Uterus (tissue), 4 donors: ENCODE results near the gene EPHB2. TPM values are rescaled to one million over a fixed set of nuclear protein-coding genes. Genes with fewer than 3 reads are reported as not detected.

ENCODE experiments used
- DNase-seq, 2 donors: peaks; one replicate each; pipeline ENCODE4 v3.0.0-alpha.2; 2019 to 2020
- H3K27ac ChIP-seq, 2 donors: fragments of 200-600 bp; sonication (generic); 1 replicate in 1 of 2; 2 replicates in 1 of 2; pipeline ENCODE4 v1.5.1; 2016 to 2018
- H3K27me3 ChIP-seq, 2 donors: fragments of 200-600 bp; sonication (generic); one replicate each; pipeline ENCODE4 v1.5.1; 2018 to 2019; ENCODE audit warnings: control low read depth in 1 of 2
- H3K36me3 ChIP-seq, 2 donors: fragments of 200-600 bp; sonication (generic); one replicate each; pipeline ENCODE4 v1.5.1; 2019; ENCODE audit warnings: control low read depth in 1 of 2
- H3K4me1 ChIP-seq, 2 donors: fragments of 200-600 bp; sonication (generic); one replicate each; pipeline ENCODE4 v1.5.1; 2018 to 2019; ENCODE audit warnings: control low read depth in 1 of 2
- H3K4me3 ChIP-seq, 2 donors: fragments of 200-600 bp; sonication (generic); 1 replicate in 1 of 2; 2 replicates in 1 of 2; pipeline ENCODE4 v1.5.1; 2018 to 2019; ENCODE audit warnings: mild to moderate bottlenecking in 1 of 2
- H3K9me3 ChIP-seq, 2 donors: fragments of 200-600 bp; sonication (generic); one replicate each; pipeline ENCODE4 v1.5.1; 2019; ENCODE audit warnings: control low read depth in 1 of 2
- CTCF ChIP-seq, 4 experiments: fragments of 200-600 bp in 2 of 4; fragments of 450-650 bp in 2 of 4; sonication (generic) in 2 of 4; IDR thresholded peaks; one replicate each; pipeline ENCODE4 v1.5.1; 2016 to 2019; ENCODE audit warnings: antibody characterized with exemption in 4 of 4, mild to moderate bottlenecking in 2 of 4, moderate library complexity in 1 of 4
- POLR2A ChIP-seq, 2 donors: fragments of 450-650 bp; IDR thresholded peaks; one replicate each; pipeline ENCODE4 v1.6.1; 2016; ENCODE audit warnings: antibody characterized with exemption in 2 of 2, mild to moderate bottlenecking in 1 of 2, moderate library complexity in 1 of 2
- intact Hi-C: fragments of 100-400 bp; cut with DNase I; formaldehyde crosslinking; loops from one replicate; pipeline ENCODE4 v1.15.1; 2023; ENCODE audit warnings: low total_unique reads
- total RNA-seq, 4 donors: library from RNA; depleted of rRNA in 3 of 4; stranded (reverse); fragments of >200 nt in 3 of 4; gene quantifications; one replicate each; pipeline versions ENCODE4 v1.1.0 to v1.2.4, GENCODE V29; 2014 to 2023
- donor health status: DM: yes; HTN: yes; CAD: no.

The EPHB2 gene
- total RNA-seq, 4 donors from 2014 or later = under 0.01 to 49.6 (median 2.2) TPM

GRCh38 chr1:22920026-22920733 is 209.5 kb downstream of the EPHB2 start:
- H3K9me3 ChIP-seq = no peaks in the 10 kb centered on the region

GRCh38 chr1:22920734-22921451 is 210.3 kb downstream of the EPHB2 start:
- Histone ChIP-seq H3K9me3 (no peaks in the 10 kb centered on the region), H3K27me3 (no peaks in the 10 kb centered on the region), H3K4me3 (no peak overlapping the region), H3K27ac (no peak overlapping the region), H3K36me3 (no peaks in the 10 kb centered on the region), H3K4me1 (no peaks in the 10 kb centered on the region)
- intact Hi-C loops = no loop called here
- no peak for DNase-seq
- TF ChIP-seq POLR2A (IDR thresholded peaks at IDR 0.05) (no peak), CTCF (IDR thresholded peaks at IDR 0.05) (no peak)

More at GRCh38 chr1:22920026-22920733, 209.5 kb downstream of the EPHB2 start:
- DNase-seq = no peak
- TF ChIP-seq POLR2A (IDR thresholded peaks at IDR 0.05) (no peak), CTCF (IDR thresholded peaks at IDR 0.05) (no peak)
- no peak overlapping the region for H3K4me3 ChIP-seq
- no peak overlapping the region for H3K27ac ChIP-seq
- no peaks in the 10 kb centered on the region for H3K27me3 ChIP-seq
- H3K36me3 ChIP-seq = no peaks in the 10 kb centered on the region
- intact Hi-C loops = no loop called here
- H3K4me1 ChIP-seq = no peaks in the 10 kb centered on the region

GRCh38 chr1:22921452-22922126 is 210.9 kb downstream of the EPHB2 start:
- no peaks in the 10 kb centered on the region for H3K27me3 ChIP-seq
- H3K9me3 ChIP-seq = no peaks in the 10 kb centered on the region
- no peaks in the 10 kb centered on the region for H3K4me1 ChIP-seq
- intact Hi-C loops = no loop called here
- TF ChIP-seq POLR2A (IDR thresholded peaks at IDR 0.05) (no peak), CTCF (IDR thresholded peaks at IDR 0.05) (no peak)
- no peaks in the 10 kb centered on the region for H3K36me3 ChIP-seq
- no peak overlapping the region for H3K4me3 ChIP-seq
- H3K27ac ChIP-seq = no peak overlapping the region
- DNase-seq = no peak

- H3K4me3 ChIP-seq = no peak overlapping the region
- H3K27me3 ChIP-seq = no peaks in the 10 kb centered on the region
- no peak for DNase-seq
- no peak overlapping the region for H3K27ac ChIP-seq
- H3K36me3 ChIP-seq = no peaks in the 10 kb centered on the region
- no peaks in the 10 kb centered on the region for H3K4me1 ChIP-seq
- no peak for TF ChIP-seq CTCF (IDR thresholded peaks at IDR 0.05)
- no peak for TF ChIP-seq POLR2A (IDR thresholded peaks at IDR 0.05)
- intact Hi-C loops = no loop called here
- H3K9me3 ChIP-seq = no peaks in the 10 kb centered on the region
These were observed 212.0 kb downstream of the EPHB2 start for GRCh38 chr1:22922640-22923039.

GRCh38 chr1:22925111-22925510 is 214.5 kb downstream of the EPHB2 start:
- H3K4me3 ChIP-seq = no peak overlapping the region
- intact Hi-C loops = no loop called here
- H3K4me1 ChIP-seq = no peaks in the 10 kb centered on the region
- no peaks in the 10 kb centered on the region for H3K36me3 ChIP-seq
- TF ChIP-seq POLR2A (IDR thresholded peaks at IDR 0.05) (no peak), CTCF (IDR thresholded peaks at IDR 0.05) (no peak)
- H3K27me3 ChIP-seq = no peaks in the 10 kb centered on the region
- no peak for DNase-seq
- no peaks in the 10 kb centered on the region for H3K9me3 ChIP-seq
- no peak overlapping the region for H3K27ac ChIP-seq
